ENCODE results near the gene PRKCZ. TPM values are rescaled to one million over a fixed set of nuclear protein-coding genes. Genes with fewer than 3 reads are reported as not detected.

The PRKCZ gene
- polyA plus RNA-seq, 3 donors = 0.74 to 1.9 (median 1.4) TPM

DNA sequence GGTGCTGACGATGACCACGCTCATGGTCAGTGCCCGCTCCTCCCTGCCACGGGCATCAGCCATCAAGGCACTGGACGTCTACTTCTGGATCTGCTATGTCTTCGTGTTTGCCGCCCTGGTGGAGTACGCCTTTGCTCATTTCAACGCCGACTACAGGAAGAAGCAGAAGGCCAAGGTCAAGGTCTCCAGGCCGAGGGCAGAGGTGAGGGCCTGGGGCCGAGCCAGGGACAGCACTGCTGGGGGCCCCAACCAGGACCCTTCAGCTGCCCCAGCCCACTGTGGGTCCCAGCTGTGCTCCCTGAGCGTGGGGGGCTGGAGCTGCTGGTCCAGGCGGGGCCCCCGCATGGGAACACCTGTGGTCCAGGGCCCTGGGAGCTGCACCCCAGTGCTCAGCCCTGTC is 20.6 kb upstream of the PRKCZ start:
- no peak overlapping the region for H3K4me3 Mint-ChIP-seq
- DNase-seq = no peak
- no peak overlapping the region for H3K9ac ChIP-seq (ENCODE audit: insufficient read depth, low read length, poor library complexity, severe bottlenecking)
- H3K27me3 Mint-ChIP-seq (ENCODE audit: low read depth in 3 of 3) = peaks cover 7 to 16% (median 11%) of the 10 kb centered on the region in 3 donors
- peak overlapping the region in 1 of 7 donors; percentile 53 for H3K27ac Mint-ChIP-seq
- TF ChIP-seq CTCF (IDR thresholded peaks at IDR 0.05) = no peak
- H3K4me3 ChIP-seq (replicated peaks in 1 of 3; ENCODE audit: low read depth in 2 of 3, low read length in 3 of 3) = no peak overlapping the region
- no peaks in the 10 kb centered on the region for H3K9me3 Mint-ChIP-seq
- no peaks in the 10 kb centered on the region for H3K36me3 ChIP-seq (replicated peaks in 1 of 2; ENCODE audit: control insufficient read depth in 1 of 2, insufficient read depth in 2 of 2, low read length in 2 of 2)
- peaks cover 0 to 3% of the 10 kb centered on the region in 2 donors for H3K4me1 ChIP-seq (ENCODE audit: control insufficient read depth in 1 of 2, insufficient read depth in 2 of 2, low read length in 2 of 2)
- H3K4me2 ChIP-seq (replicated peaks; ENCODE audit: extremely low read depth, low read length, poor library complexity, severe bottlenecking) = no peak overlapping the region
- H3K36me3 Mint-ChIP-seq = no peaks in the 10 kb centered on the region
- H3K27me3 ChIP-seq (ENCODE audit: control insufficient read depth in 2 of 2, insufficient read depth in 2 of 2, low read length in 2 of 2) = peaks cover 0 to 2% of the 10 kb centered on the region in 2 donors
- no peak overlapping the region for H3K27ac ChIP-seq (ENCODE audit: low read depth in 1 of 2, low read length in 2 of 2)
- H4K20me1 ChIP-seq (ENCODE audit: insufficient read depth, low read length) = no peaks in the 10 kb centered on the region
- WGBS (ENCODE audit: insufficient coverage) = 94% methylated on average over 15 of the region's 15 CpGs
- intact Hi-C loops (cut with micrococcal nuclease) = no loop called here
- no peaks in the 10 kb centered on the region for H3K9me3 ChIP-seq (replicated peaks in 1 of 2; ENCODE audit: control insufficient read depth in 1 of 2, insufficient read depth in 1 of 2, low read length in 2 of 2)
- H3K4me1 Mint-ChIP-seq = peaks cover 6% of the 10 kb centered on the region
- no peak overlapping the region for H2AFZ ChIP-seq (ENCODE audit: insufficient read depth, low read depth, low read length, poor library complexity, severe bottlenecking)
- no peaks in the 10 kb centered on the region for H3K79me2 ChIP-seq (ENCODE audit: insufficient read depth, low read length)

DNA sequence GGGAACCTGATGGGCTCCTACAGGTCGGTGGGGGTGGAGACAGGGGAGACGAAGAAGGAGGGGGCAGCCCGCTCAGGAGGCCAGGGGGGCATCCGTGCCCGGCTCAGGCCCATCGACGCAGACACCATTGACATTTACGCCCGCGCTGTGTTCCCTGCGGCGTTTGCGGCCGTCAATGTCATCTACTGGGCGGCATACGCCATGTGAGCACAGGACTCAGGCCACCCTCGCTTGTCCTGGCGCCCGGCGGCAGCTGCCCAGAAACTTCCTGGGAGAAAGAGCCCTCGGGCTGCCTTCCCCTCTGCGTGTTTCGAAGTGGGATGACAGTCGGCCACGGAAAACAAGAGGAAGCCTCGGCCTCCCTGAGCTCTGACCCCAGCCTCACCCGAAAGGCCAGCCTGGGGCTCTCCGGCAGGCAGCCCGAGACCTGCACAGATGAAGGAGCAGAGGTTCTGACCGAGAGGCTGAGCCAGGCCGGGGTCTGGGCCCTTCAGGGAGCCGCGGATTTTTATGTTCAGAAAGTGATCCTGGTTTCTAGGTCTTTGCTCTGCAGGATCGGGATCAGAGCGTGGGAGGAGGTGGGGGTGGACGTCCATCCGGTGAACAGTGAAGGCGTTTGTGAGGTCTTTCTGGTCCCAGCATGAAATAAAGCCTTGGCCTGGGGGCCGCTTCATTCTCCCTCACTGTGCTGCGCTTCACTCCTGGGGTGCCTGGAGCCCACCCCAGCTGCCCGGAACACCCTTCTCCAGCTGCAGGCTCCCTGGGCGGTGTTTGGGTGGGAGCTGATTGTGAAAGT is 19.9 kb upstream of the PRKCZ start:
- TF ChIP-seq CTCF (IDR thresholded peaks at IDR 0.05) = no peak
- no peak overlapping the region for H3K9ac ChIP-seq (ENCODE audit: insufficient read depth, low read length, poor library complexity, severe bottlenecking)
- peaks cover 0 to 3% of the 10 kb centered on the region in 2 donors for H3K4me1 ChIP-seq (ENCODE audit: control insufficient read depth in 1 of 2, insufficient read depth in 2 of 2, low read length in 2 of 2)
- no peak overlapping the region for H3K4me3 ChIP-seq (replicated peaks in 1 of 3; ENCODE audit: low read depth in 2 of 3, low read length in 3 of 3)
- no peaks in the 10 kb centered on the region for H3K36me3 ChIP-seq (replicated peaks in 1 of 2; ENCODE audit: control insufficient read depth in 1 of 2, insufficient read depth in 2 of 2, low read length in 2 of 2)
- Mint-ChIP-seq H3K9me3 (no peaks in the 10 kb centered on the region), H3K27me3 (ENCODE audit: low read depth in 3 of 3) (peaks cover 11 to 19% (median 11%) of the 10 kb centered on the region in 3 donors), H3K4me1 (peaks cover 6% of the 10 kb centered on the region), H3K4me3 (no peak overlapping the region), H3K27ac (peak overlapping the region in 2 of 7 donors; percentile 15 to 44), H3K36me3 (no peaks in the 10 kb centered on the region)
- H3K27me3 ChIP-seq (ENCODE audit: control insufficient read depth in 2 of 2, insufficient read depth in 2 of 2, low read length in 2 of 2) = peaks cover 0 to 2% of the 10 kb centered on the region in 2 donors
- H3K9me3 ChIP-seq (replicated peaks in 1 of 2; ENCODE audit: control insufficient read depth in 1 of 2, insufficient read depth in 1 of 2, low read length in 2 of 2) = no peaks in the 10 kb centered on the region
- H3K4me2 ChIP-seq (replicated peaks; ENCODE audit: extremely low read depth, low read length, poor library complexity, severe bottlenecking) = no peak overlapping the region
- no peak for DNase-seq
- intact Hi-C loops (cut with micrococcal nuclease) = no loop called here
- H4K20me1 ChIP-seq (ENCODE audit: insufficient read depth, low read length) = no peaks in the 10 kb centered on the region
- WGBS (ENCODE audit: insufficient coverage) = 94% methylated on average over 41 of the region's 42 CpGs
- no peaks in the 10 kb centered on the region for H3K79me2 ChIP-seq (ENCODE audit: insufficient read depth, low read length)
- H2AFZ ChIP-seq (ENCODE audit: insufficient read depth, low read depth, low read length, poor library complexity, severe bottlenecking) = no peak overlapping the region
- H3K27ac ChIP-seq (ENCODE audit: low read depth in 1 of 2, low read length in 2 of 2) = no peak overlapping the region
